HepG2 (cell line): ENCODE measurements around the gene TTC24. TPM values are rescaled to one million over a fixed set of nuclear protein-coding genes. Genes with fewer than 3 reads are reported as not detected.
A peak's percentile ranks its signal among the peaks of the same experiment; 100 is the strongest.

ENCODE experiments used
- ATAC-seq: fragments of 200-7000 bp; cut with Tn5 transposase; 3 replicates; pipeline ENCODE4 v1.9.1; 2020; ENCODE audit warnings: mild to moderate bottlenecking, moderate library complexity
- BruUV-seq: library from RNA; stranded (reverse); fragments of 400-500 nt; replicated peaks from 2 replicates; lab custom pipeline; 2021; lab: Mats Ljungman, UMichigan
- CTCF ChIA-PET: fragments of 300-600 bp; formaldehyde crosslinking; extraction: SDS; loops from one replicate; lab custom pipeline; 2021; ENCODE audit warnings: low total read pairs, inconsistent platforms, low intra/inter-chr PET ratio; lab: Yijun Ruan, JAX
- POLR2A ChIA-PET: fragments of 350-600 bp; sonication (Branson Sonifier 250); formaldehyde crosslinking; loops from one replicate; lab custom pipeline; 2020; ENCODE audit warnings: antibody characterized with exemption, inconsistent platforms; lab: Yijun Ruan, JAX
- DNase-seq: peaks from one replicate; pipeline ENCODE4 v3.0.0-alpha.2; 2015; ENCODE audit warnings: low spot score
- FAIRE-seq: peaks from 3 replicates; lab custom pipeline; 2011; peaks lifted over from hg19 to GRCh38; lab: Jason Lieb, UNC
- H2AFZ ChIP-seq: one replicate; pipeline ENCODE4 v1.6.1; 2011; ENCODE audit warnings: low read length, inconsistent platforms
- H3K27ac ChIP-seq: fragments of 300-600 bp; 3 replicates; pipeline ENCODE4 v1.8.0; 2011; ENCODE audit warnings: mixed run types, mild to moderate bottlenecking, mixed read lengths, low read length, inconsistent platforms; ENCODE audit not compliant: insufficient read depth; ENCODE audit errors: extremely low read length
- H3K27me3 ChIP-seq, 2 experiments: fragments of 200-600 bp in 1 of 2; 2 replicates in 1 of 2; 3 replicates in 1 of 2; pipeline versions ENCODE4 v1.6.0 to v1.8.0; 2011; ENCODE audit warnings: low read length in 2 of 2, mild to moderate bottlenecking in 2 of 2, moderate library complexity in 2 of 2, inconsistent platforms in 1 of 2; ENCODE audit not compliant: insufficient read depth in 2 of 2, control insufficient read depth in 1 of 2
- H3K36me3 ChIP-seq, 2 experiments: fragments of 200-600 bp in 1 of 2; replicated peaks in 1 of 2; 2 replicates in 1 of 2; 3 replicates in 1 of 2; pipeline versions ENCODE4 v1.5.1 to v1.8.0; 2011; ENCODE audit warnings: low read length in 2 of 2, inconsistent platforms in 1 of 2; ENCODE audit not compliant: insufficient read depth in 2 of 2, control insufficient read depth in 1 of 2
- H3K4me1 ChIP-seq: 2 replicates; pipeline ENCODE4 v1.5.1; 2012; ENCODE audit warnings: low read length, inconsistent platforms; ENCODE audit not compliant: insufficient read depth
- H3K4me2 ChIP-seq: 2 replicates; pipeline ENCODE4 v1.6.0; 2011; ENCODE audit warnings: low read depth, low read length, inconsistent platforms
- H3K4me3 ChIP-seq, 3 experiments: fragments of 200-600 bp in 1 of 3; sonication (generic), shearing (Covaris generic) in 1 of 3; replicated peaks in 1 of 3; 2 replicates each; pipeline ENCODE4 v1.5.1; 2011 to 2016; ENCODE audit warnings: low read length in 3 of 3, inconsistent platforms in 2 of 3, low read depth in 2 of 3, mild to moderate bottlenecking in 2 of 3, control low read depth in 1 of 3, mixed read lengths in 1 of 3; ENCODE audit not compliant: insufficient read depth in 1 of 3
- H3K79me2 ChIP-seq: one replicate; pipeline ENCODE4 v1.6.1; 2011; ENCODE audit warnings: low read length, inconsistent platforms; ENCODE audit not compliant: insufficient read depth
- H3K9ac ChIP-seq: 2 replicates; pipeline ENCODE4 v1.6.0; 2011; ENCODE audit warnings: mild to moderate bottlenecking, low read depth, low read length, inconsistent platforms; ENCODE audit not compliant: insufficient read depth
- H3K9me3 ChIP-seq: 2 replicates; pipeline ENCODE4 v1.5.1; 2012; ENCODE audit warnings: mild to moderate bottlenecking, low read length
- H4K20me1 ChIP-seq: 2 replicates; pipeline ENCODE4 v1.6.0; 2011; ENCODE audit warnings: inconsistent platforms, mild to moderate bottlenecking, low read length, moderate library complexity; ENCODE audit not compliant: insufficient read depth
- HOXA9 ChIP-seq: sonication (generic); formaldehyde crosslinking; IDR thresholded peaks from 2 replicates; pipeline ENCODE4 v1.8.1; 2022; ENCODE audit warnings: missing genetic modification reagents, mild to moderate bottlenecking, moderate library complexity, borderline replicate concordance
- PHF20 ChIP-seq: sonication (generic); formaldehyde crosslinking; IDR thresholded peaks from 2 replicates; pipeline ENCODE4 v1.5.0; 2020; ENCODE audit warnings: mild to moderate bottlenecking, missing genetic modification reagents
- SPEN ChIP-seq: sonication (generic); formaldehyde crosslinking; IDR thresholded peaks from 2 replicates; pipeline ENCODE4 v1.5.1; 2020; ENCODE audit warnings: low read depth, mild to moderate bottlenecking, missing genetic modification reagents
- ZNF484 ChIP-seq: sonication (generic); formaldehyde crosslinking; IDR thresholded peaks from 2 replicates; pipeline ENCODE4 v1.5.1; 2020; ENCODE audit warnings: mild to moderate bottlenecking, low read depth, missing genetic modification reagents, borderline replicate concordance
- WGBS: methylation state at CpG from one replicate; pipeline ENCODE4 v1.1.6; 2017; ENCODE audit warnings: low lambda C conversion rate; 5-methylcytosine and 5-hydroxymethylcytosine counted together
- in situ Hi-C: cut with HindIII; loops from 2 replicates; pipeline ENCODE4 v1.10.0; 2017; ENCODE audit warnings: low pct_unique_long_range_greater_than_20kb; ENCODE audit not compliant: extremely low pct_ligation_motif_present
- intact Hi-C: fragments of 100-400 bp; cut with micrococcal nuclease; formaldehyde crosslinking; loops from one replicate; pipeline ENCODE4 v1.10.0; 2022; ENCODE audit not compliant: unreplicated experiment
- polyA plus RNA-seq, 8 experiments: library from polyadenylated mRNA; depleted of rRNA in 3 of 8; stranded (reverse) in 7 of 8; unstranded in 1 of 8; fragments of >200 nt; fragmentation: Illumina TruSeq in 4 of 8; extraction: Trizol in 4 of 8; gene quantifications; 2 replicates each; pipeline versions ENCODE4 v1.2.1 to v1.2.3, GENCODE V29; 2011 to 2016; ENCODE audit warnings: low read depth in 4 of 8, missing spikeins in 1 of 8, mixed read lengths in 1 of 8; ENCODE audit not compliant: insufficient read depth in 1 of 8
- total RNA-seq, 5 experiments: library from RNA; depleted of rRNA; stranded (reverse); fragments of >200 nt; fragmentation: Illumina TruSeq; extraction: Trizol; gene quantifications; 2 replicates each; pipeline ENCODE4 v1.2.3, GENCODE V29; 2016; ENCODE audit warnings: low read depth in 1 of 5
- TF ChIP-seq, protein P1 (sequence below): sonication (generic); formaldehyde crosslinking; IDR thresholded peaks from 2 replicates; pipeline ENCODE4 v1.4.0; 2020; ENCODE audit warnings: missing genetic modification reagents
- TF ChIP-seq, protein P2 (sequence below): sonication (generic); formaldehyde crosslinking; conservative IDR thresholded peaks from 2 replicates; pipeline ENCODE4 v1.8.0; 2022; ENCODE audit warnings: mild to moderate bottlenecking, moderate library complexity, missing genetic modification reagents
- TF ChIP-seq, protein P3 (sequence below): sonication (generic); formaldehyde crosslinking; IDR thresholded peaks from 2 replicates; pipeline ENCODE4 v1.5.0; 2020; ENCODE audit warnings: missing genetic modification reagents, mild to moderate bottlenecking, borderline replicate concordance
- TF ChIP-seq, protein P4 (sequence below): sonication (generic); formaldehyde crosslinking; IDR thresholded peaks from 2 replicates; pipeline ENCODE4 v1.5.1; 2020; ENCODE audit warnings: mild to moderate bottlenecking, missing genetic modification reagents, moderate library complexity

TTC24 gene
- total and polyA plus RNA-seq, 2 of the 13 experiments (the other 11 are each of a cell fraction or from before 2014, with no cell fraction given), result 0.13 to 0.18 TPM

DNA sequence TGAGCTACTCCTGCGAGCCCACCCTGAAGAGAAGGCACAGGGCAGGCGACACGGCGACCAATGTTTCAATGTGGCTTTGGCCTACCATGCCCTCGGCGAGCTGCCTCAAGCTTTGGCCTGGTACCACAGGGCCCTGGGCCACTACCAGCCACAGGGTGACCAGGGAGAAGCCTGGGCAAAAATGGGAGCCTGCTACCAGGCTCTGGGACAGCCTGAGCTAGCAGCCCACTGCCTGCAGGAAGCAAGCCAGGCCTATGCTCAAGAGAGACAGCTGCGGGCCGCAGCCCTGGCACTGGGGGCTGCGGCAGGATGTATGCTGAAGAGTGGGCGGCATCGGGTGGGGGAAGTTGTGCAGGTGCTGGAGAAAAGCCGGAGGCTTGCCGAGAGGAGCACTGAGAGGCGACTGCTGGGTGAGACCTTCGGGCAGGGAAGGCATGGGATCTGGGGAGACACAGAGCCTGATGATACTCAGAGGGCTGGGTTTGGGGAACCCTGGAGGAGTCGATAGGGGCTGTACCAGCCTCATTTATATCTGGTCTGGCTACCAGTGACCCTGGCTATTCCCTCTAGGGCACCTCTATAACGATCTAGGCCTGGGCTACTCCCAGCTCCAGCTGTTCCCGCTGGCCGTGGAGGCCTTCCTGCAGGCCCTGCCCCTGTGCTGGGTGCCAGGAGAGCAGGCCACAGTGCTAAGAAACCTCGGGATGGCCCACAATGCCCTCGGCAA is 2.3 kb downstream of the TTC24 start (continued):
- TF ChIP-seq, protein P1, sequence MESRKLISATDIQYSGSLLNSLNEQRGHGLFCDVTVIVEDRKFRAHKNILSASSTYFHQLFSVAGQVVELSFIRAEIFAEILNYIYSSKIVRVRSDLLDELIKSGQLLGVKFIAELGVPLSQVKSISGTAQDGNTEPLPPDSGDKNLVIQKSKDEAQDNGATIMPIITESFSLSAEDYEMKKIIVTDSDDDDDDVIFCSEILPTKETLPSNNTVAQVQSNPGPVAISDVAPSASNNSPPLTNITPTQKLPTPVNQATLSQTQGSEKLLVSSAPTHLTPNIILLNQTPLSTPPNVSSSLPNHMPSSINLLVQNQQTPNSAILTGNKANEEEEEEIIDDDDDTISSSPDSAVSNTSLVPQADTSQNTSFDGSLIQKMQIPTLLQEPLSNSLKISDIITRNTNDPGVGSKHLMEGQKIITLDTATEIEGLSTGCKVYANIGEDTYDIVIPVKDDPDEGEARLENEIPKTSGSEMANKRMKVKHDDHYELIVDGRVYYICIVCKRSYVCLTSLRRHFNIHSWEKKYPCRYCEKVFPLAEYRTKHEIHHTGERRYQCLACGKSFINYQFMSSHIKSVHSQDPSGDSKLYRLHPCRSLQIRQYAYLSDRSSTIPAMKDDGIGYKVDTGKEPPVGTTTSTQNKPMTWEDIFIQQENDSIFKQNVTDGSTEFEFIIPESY (CRISPR knock-in tag), result no peak
- TF ChIP-seq, protein P2, sequence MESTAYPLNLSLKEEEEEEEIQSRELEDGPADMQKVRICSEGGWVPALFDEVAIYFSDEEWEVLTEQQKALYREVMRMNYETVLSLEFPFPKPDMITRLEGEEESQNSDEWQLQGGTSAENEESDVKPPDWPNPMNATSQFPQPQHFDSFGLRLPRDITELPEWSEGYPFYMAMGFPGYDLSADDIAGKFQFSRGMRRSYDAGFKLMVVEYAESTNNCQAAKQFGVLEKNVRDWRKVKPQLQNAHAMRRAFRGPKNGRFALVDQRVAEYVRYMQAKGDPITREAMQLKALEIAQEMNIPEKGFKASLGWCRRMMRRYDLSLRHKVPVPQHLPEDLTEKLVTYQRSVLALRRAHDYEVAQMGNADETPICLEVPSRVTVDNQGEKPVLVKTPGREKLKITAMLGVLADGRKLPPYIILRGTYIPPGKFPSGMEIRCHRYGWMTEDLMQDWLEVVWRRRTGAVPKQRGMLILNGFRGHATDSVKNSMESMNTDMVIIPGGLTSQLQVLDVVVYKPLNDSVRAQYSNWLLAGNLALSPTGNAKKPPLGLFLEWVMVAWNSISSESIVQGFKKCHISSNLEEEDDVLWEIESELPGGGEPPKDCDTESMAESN, result no peak
- TF ChIP-seq, protein P3, sequence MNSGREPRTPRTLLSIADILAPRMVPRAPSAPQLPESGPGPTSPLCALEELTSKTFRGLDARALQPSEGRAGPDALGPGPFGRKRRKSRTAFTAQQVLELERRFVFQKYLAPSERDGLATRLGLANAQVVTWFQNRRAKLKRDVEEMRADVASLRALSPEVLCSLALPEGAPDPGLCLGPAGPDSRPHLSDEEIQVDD (CRISPR knock-in tag), result no peak
- no peak for TF ChIP-seq HOXA9

DNA sequence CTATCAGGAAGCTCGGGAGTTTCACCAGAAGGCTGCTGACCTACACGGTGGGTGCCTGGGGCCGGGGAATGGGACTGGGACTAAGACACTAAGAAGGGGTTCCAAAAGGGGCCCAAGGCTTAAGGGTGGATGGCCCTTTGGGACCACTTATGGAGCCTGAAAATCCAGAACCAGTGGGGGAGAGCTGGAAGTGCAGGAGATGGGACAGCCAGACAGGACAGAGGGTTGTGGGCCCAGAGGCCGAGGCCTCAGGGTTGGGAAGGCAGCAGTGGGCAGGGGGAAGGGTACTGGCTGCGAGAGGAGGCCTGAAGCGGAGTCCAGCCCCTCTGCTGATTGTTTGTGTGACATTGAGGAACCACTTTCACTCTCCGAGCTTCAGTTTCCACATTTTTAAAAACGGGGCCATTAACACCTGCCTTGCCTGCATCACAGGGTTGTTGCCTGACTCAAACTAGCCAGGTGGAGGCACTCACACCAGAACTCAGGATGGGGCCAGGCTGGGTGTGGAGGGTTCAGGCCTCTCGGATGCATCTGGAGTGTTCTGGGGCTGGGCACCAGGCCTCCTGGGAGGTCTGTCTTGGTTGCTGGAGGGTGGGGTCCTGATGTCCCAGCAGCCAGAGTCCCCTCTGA is 3.0 kb downstream of the TTC24 start:
- Histone ChIP-seq H3K9me3 (no peaks in the 10 kb centered on the region), H3K27ac (no peak overlapping the region), H3K27me3 (peaks cover 6 to 39% of the 10 kb centered on the region in 2 experiments; a peak in 4 of 5 replicates), H3K9ac (peak overlapping the region; percentile 58), H3K4me3 (peak overlapping the region in 2 of 3 experiments; percentile 2 to 50; a peak in 3 of 6 replicates), H3K4me2 (peak overlapping the region; percentile 72), H3K79me2 (no peaks in the 10 kb centered on the region), H3K36me3 (no peaks in the 10 kb centered on the region), H2AFZ (peak overlapping the region; percentile 77), H4K20me1 (no peaks in the 10 kb centered on the region), H3K4me1 (0 out of 2 replicates have a peak, but pooled peaks cover 14% of the 10 kb centered on the region)
- FAIRE-seq (no peak), ATAC-seq (peak; percentile 27), DNase-seq (no peak)
- intact Hi-C loops (loop anchor here (5.0 kb wide), 1 partner anchor 80 kb away; the partner anchor contains the start of gene MEF2D), in situ Hi-C loops (no loop called here)
- ChIA-PET CTCF (interaction anchor here (5.8 kb wide), 1 partner anchor 26 kb away, joined by 86 read pairs; no protein-coding TSS in a partner anchor), POLR2A (interaction anchor here (1.0 to 1.6 kb wide), 3 partner anchors 9 to 78 kb away, joined by 5 to 10 read pairs (median 6); partner anchors contain the start of gene NAXE)
- WGBS, result 7% methylated on average over 8 of the region's 9 CpGs
- 0 out of 2 replicates have a peak, but pooled peaks have one; percentile 25 for TF ChIP-seq PHF20 (CRISPR knock-in tag)
- TF ChIP-seq, protein P4, sequence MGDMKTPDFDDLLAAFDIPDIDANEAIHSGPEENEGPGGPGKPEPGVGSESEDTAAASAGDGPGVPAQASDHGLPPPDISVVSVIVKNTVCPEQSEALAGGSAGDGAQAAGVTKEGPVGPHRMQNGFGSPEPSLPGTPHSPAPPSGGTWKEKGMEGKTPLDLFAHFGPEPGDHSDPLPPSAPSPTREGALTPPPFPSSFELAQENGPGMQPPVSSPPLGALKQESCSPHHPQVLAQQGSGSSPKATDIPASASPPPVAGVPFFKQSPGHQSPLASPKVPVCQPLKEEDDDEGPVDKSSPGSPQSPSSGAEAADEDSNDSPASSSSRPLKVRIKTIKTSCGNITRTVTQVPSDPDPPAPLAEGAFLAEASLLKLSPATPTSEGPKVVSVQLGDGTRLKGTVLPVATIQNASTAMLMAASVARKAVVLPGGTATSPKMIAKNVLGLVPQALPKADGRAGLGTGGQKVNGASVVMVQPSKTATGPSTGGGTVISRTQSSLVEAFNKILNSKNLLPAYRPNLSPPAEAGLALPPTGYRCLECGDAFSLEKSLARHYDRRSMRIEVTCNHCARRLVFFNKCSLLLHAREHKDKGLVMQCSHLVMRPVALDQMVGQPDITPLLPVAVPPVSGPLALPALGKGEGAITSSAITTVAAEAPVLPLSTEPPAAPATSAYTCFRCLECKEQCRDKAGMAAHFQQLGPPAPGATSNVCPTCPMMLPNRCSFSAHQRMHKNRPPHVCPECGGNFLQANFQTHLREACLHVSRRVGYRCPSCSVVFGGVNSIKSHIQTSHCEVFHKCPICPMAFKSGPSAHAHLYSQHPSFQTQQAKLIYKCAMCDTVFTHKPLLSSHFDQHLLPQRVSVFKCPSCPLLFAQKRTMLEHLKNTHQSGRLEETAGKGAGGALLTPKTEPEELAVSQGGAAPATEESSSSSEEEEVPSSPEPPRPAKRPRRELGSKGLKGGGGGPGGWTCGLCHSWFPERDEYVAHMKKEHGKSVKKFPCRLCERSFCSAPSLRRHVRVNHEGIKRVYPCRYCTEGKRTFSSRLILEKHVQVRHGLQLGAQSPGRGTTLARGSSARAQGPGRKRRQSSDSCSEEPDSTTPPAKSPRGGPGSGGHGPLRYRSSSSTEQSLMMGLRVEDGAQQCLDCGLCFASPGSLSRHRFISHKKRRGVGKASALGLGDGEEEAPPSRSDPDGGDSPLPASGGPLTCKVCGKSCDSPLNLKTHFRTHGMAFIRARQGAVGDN (CRISPR knock-in tag), result peak; percentile 10; the same call in 1 of the 2 replicates
- TF ChIP-seq SPEN (CRISPR knock-in tag), result 0 out of 2 replicates have a peak, but pooled peaks have one; percentile 5
- no peak for TF ChIP-seq ZNF484
- BruUV-seq, result no TSS peak
